Right lobe of liver (tissue), 4 donors: ENCODE data around the gene PIGV.
A peak's percentile ranks its signal among the peaks of the same experiment; 100 is the strongest.

Source experiments
- CTCF ChIP-seq, 4 donors: fragments of 200-600 bp in 3 of 4; fragments of 450-650 bp in 1 of 4; IDR thresholded peaks; one replicate each; pipeline versions ENCODE4 v1.5.1 to v1.8.0; 2016 to 2022; ENCODE audit warnings: antibody characterized with exemption in 4 of 4, mild to moderate bottlenecking in 2 of 4
- POLR2A ChIP-seq: fragments of 450-650 bp; IDR thresholded peaks from one replicate; pipeline ENCODE4 v1.6.1; 2017; ENCODE audit warnings: antibody characterized with exemption, mild to moderate bottlenecking
- donor health status: DM: no; HTN: no; CAD: no.
- donor health status: DM: no; HTN: no; CAD: no.
- donor health status: DM: no; HTN: yes; CAD: no.

GRCh38 chr1:26820784-26821269 lies 33.1 kb downstream of the PIGV start:
- TF ChIP-seq CTCF (IDR thresholded peaks at IDR 0.05) = peak in 2 of 4 donors; percentile 23
- no peak for TF ChIP-seq POLR2A
